HepG2 (cell line): ENCODE results near the gene CAMK4. TPM values are rescaled to one million over a fixed set of nuclear protein-coding genes. Genes with fewer than 3 reads are reported as not detected.

Experiments
- ATAC-seq: fragments of 200-7000 bp; cut with Tn5 transposase; 3 replicates; pipeline ENCODE4 v1.9.1; 2020; ENCODE audit warnings: mild to moderate bottlenecking, moderate library complexity
- BruUV-seq: library from RNA; stranded (reverse); fragments of 400-500 nt; replicated peaks from 2 replicates; lab custom pipeline; 2021; lab: Mats Ljungman, UMichigan
- CTCF ChIA-PET: fragments of 300-600 bp; formaldehyde crosslinking; extraction: SDS; loops from one replicate; lab custom pipeline; 2021; ENCODE audit warnings: low total read pairs, inconsistent platforms, low intra/inter-chr PET ratio; lab: Yijun Ruan, JAX
- POLR2A ChIA-PET: fragments of 350-600 bp; sonication (Branson Sonifier 250); formaldehyde crosslinking; loops from one replicate; lab custom pipeline; 2020; ENCODE audit warnings: antibody characterized with exemption, inconsistent platforms; lab: Yijun Ruan, JAX
- DNase-seq: peaks from one replicate; pipeline ENCODE4 v3.0.0-alpha.2; 2015; ENCODE audit warnings: low spot score
- FAIRE-seq: peaks from 3 replicates; lab custom pipeline; 2011; peaks lifted over from hg19 to GRCh38; lab: Jason Lieb, UNC
- H2AFZ ChIP-seq: one replicate; pipeline ENCODE4 v1.6.1; 2011; ENCODE audit warnings: low read length, inconsistent platforms
- H3K27ac ChIP-seq: fragments of 300-600 bp; 3 replicates; pipeline ENCODE4 v1.8.0; 2011; ENCODE audit warnings: mixed run types, mild to moderate bottlenecking, mixed read lengths, low read length, inconsistent platforms; ENCODE audit not compliant: insufficient read depth; ENCODE audit errors: extremely low read length
- H3K27me3 ChIP-seq, 2 experiments: fragments of 200-600 bp in 1 of 2; 2 replicates in 1 of 2; 3 replicates in 1 of 2; pipeline versions ENCODE4 v1.6.0 to v1.8.0; 2011; ENCODE audit warnings: low read length in 2 of 2, mild to moderate bottlenecking in 2 of 2, moderate library complexity in 2 of 2, inconsistent platforms in 1 of 2; ENCODE audit not compliant: insufficient read depth in 2 of 2, control insufficient read depth in 1 of 2
- H3K36me3 ChIP-seq, 2 experiments: fragments of 200-600 bp in 1 of 2; replicated peaks in 1 of 2; 2 replicates in 1 of 2; 3 replicates in 1 of 2; pipeline versions ENCODE4 v1.5.1 to v1.8.0; 2011; ENCODE audit warnings: low read length in 2 of 2, inconsistent platforms in 1 of 2; ENCODE audit not compliant: insufficient read depth in 2 of 2, control insufficient read depth in 1 of 2
- H3K4me1 ChIP-seq: 2 replicates; pipeline ENCODE4 v1.5.1; 2012; ENCODE audit warnings: low read length, inconsistent platforms; ENCODE audit not compliant: insufficient read depth
- H3K4me2 ChIP-seq: 2 replicates; pipeline ENCODE4 v1.6.0; 2011; ENCODE audit warnings: low read depth, low read length, inconsistent platforms
- H3K4me3 ChIP-seq, 3 experiments: fragments of 200-600 bp in 1 of 3; sonication (generic), shearing (Covaris generic) in 1 of 3; replicated peaks in 1 of 3; 2 replicates each; pipeline ENCODE4 v1.5.1; 2011 to 2016; ENCODE audit warnings: low read length in 3 of 3, inconsistent platforms in 2 of 3, low read depth in 2 of 3, mild to moderate bottlenecking in 2 of 3, control low read depth in 1 of 3, mixed read lengths in 1 of 3; ENCODE audit not compliant: insufficient read depth in 1 of 3
- H3K79me2 ChIP-seq: one replicate; pipeline ENCODE4 v1.6.1; 2011; ENCODE audit warnings: low read length, inconsistent platforms; ENCODE audit not compliant: insufficient read depth
- H3K9ac ChIP-seq: 2 replicates; pipeline ENCODE4 v1.6.0; 2011; ENCODE audit warnings: mild to moderate bottlenecking, low read depth, low read length, inconsistent platforms; ENCODE audit not compliant: insufficient read depth
- H3K9me3 ChIP-seq: 2 replicates; pipeline ENCODE4 v1.5.1; 2012; ENCODE audit warnings: mild to moderate bottlenecking, low read length
- H4K20me1 ChIP-seq: 2 replicates; pipeline ENCODE4 v1.6.0; 2011; ENCODE audit warnings: inconsistent platforms, mild to moderate bottlenecking, low read length, moderate library complexity; ENCODE audit not compliant: insufficient read depth
- DMAP1 ChIP-seq: IDR thresholded peaks from 2 replicates; pipeline ENCODE4 v1.6.1; 2016
- FIP1L1 ChIP-seq: fragments of 200-400 bp; formaldehyde crosslinking; IDR thresholded peaks from 2 replicates; pipeline ENCODE4 v1.6.1; 2018; ENCODE audit warnings: low read depth, mild to moderate bottlenecking, low read length, moderate library complexity, borderline replicate concordance; ENCODE audit not compliant: insufficient read depth
- FOSL2 ChIP-seq: sonication (generic); formaldehyde crosslinking; IDR thresholded peaks from 2 replicates; pipeline ENCODE4 v1.4.0; 2020; ENCODE audit warnings: missing genetic modification reagents
- RXRA ChIP-seq: sonication (generic); formaldehyde crosslinking; IDR thresholded peaks from 2 replicates; pipeline ENCODE4 v1.5.1; 2020; ENCODE audit warnings: missing genetic modification reagents
- SRSF1 ChIP-seq: fragments of 200-400 bp; formaldehyde crosslinking; optimal IDR thresholded peaks from 2 replicates; pipeline ENCODE3; 2017; ENCODE audit warnings: mild to moderate bottlenecking, low read depth, low read length, moderate library complexity
- TAF15 ChIP-seq: fragments of 200-400 bp; formaldehyde crosslinking; IDR thresholded peaks from one replicate; pipeline ENCODE4 v1.6.1; 2018; ENCODE audit warnings: mild to moderate bottlenecking, low read depth, low read length; ENCODE audit not compliant: poor library complexity, severe bottlenecking
- ZNF24 ChIP-seq: fragments of 450-650 bp; IDR thresholded peaks from 2 replicates; pipeline ENCODE4 v1.6.1; 2017; ENCODE audit warnings: antibody characterized with exemption, mild to moderate bottlenecking
- ZNF367 ChIP-seq: sonication (generic); formaldehyde crosslinking; IDR thresholded peaks from 2 replicates; pipeline ENCODE4 v1.4.0; 2020; ENCODE audit warnings: missing genetic modification reagents, borderline replicate concordance
- ZNF546 ChIP-seq: sonication (generic); formaldehyde crosslinking; conservative IDR thresholded peaks from 2 replicates; pipeline ENCODE4 v1.8.1; 2023; ENCODE audit warnings: mild to moderate bottlenecking, missing genetic modification reagents
- ZNF552 ChIP-seq: sonication (generic); formaldehyde crosslinking; IDR thresholded peaks from 2 replicates; pipeline ENCODE4 v1.9.0; 2022; ENCODE audit warnings: missing genetic modification reagents, mild to moderate bottlenecking, borderline replicate concordance
- ZNF564 ChIP-seq: sonication (generic); formaldehyde crosslinking; IDR thresholded peaks from 2 replicates; pipeline ENCODE4 v1.8.1; 2023; ENCODE audit warnings: mild to moderate bottlenecking, missing genetic modification reagents
- WGBS: methylation state at CpG from one replicate; pipeline ENCODE4 v1.1.6; 2017; ENCODE audit warnings: low lambda C conversion rate; 5-methylcytosine and 5-hydroxymethylcytosine counted together
- in situ Hi-C: cut with HindIII; loops from 2 replicates; pipeline ENCODE4 v1.10.0; 2017; ENCODE audit warnings: low pct_unique_long_range_greater_than_20kb; ENCODE audit not compliant: extremely low pct_ligation_motif_present
- intact Hi-C: fragments of 100-400 bp; cut with micrococcal nuclease; formaldehyde crosslinking; loops from one replicate; pipeline ENCODE4 v1.10.0; 2022; ENCODE audit not compliant: unreplicated experiment
- polyA plus RNA-seq, 8 experiments: library from polyadenylated mRNA; depleted of rRNA in 3 of 8; stranded (reverse) in 7 of 8; unstranded in 1 of 8; fragments of >200 nt; fragmentation: Illumina TruSeq in 4 of 8; extraction: Trizol in 4 of 8; gene quantifications; 2 replicates each; pipeline versions ENCODE4 v1.2.1 to v1.2.3, GENCODE V29; 2011 to 2016; ENCODE audit warnings: low read depth in 4 of 8, missing spikeins in 1 of 8, mixed read lengths in 1 of 8; ENCODE audit not compliant: insufficient read depth in 1 of 8
- total RNA-seq, 5 experiments: library from RNA; depleted of rRNA; stranded (reverse); fragments of >200 nt; fragmentation: Illumina TruSeq; extraction: Trizol; gene quantifications; 2 replicates each; pipeline ENCODE4 v1.2.3, GENCODE V29; 2016; ENCODE audit warnings: low read depth in 1 of 5
- TF ChIP-seq, protein P1 (sequence below): sonication (generic); formaldehyde crosslinking; IDR thresholded peaks from 2 replicates; pipeline ENCODE4 v1.5.1; 2020; ENCODE audit warnings: mild to moderate bottlenecking, moderate library complexity, missing genetic modification reagents

CAMK4 gene
- total and polyA plus RNA-seq, 2 of the 13 experiments (the other 11 are each of a cell fraction or from before 2014, with no cell fraction given), result not detected

DNA sequence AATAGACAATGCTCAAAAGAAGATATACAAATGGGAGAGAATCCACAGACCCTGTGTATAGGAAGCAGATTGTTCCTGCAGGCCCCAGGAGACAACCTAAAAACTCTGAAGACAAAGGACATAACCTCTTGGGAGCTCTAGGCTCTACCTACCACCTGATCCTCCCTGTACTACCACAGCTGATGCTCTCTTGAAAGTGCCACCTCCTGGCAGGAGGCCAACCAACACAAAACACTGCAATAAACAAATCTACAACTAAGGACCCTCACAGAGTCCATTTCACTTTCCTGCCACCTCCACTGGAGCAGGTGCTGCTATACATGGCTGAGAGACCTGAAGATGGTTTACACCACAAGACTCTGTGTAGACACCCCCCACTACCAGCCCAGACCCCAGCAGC is 239.1 kb downstream of the CAMK4 start:
- Histone ChIP-seq H3K27me3 (no peaks in the 10 kb centered on the region), H2AFZ (no peak overlapping the region), H3K4me1 (no peaks in the 10 kb centered on the region), H3K27ac (no peak overlapping the region), H3K9ac (no peak overlapping the region), H3K9me3 (no peaks in the 10 kb centered on the region)
- POLR2A ChIA-PET, result no interaction called here
- in situ Hi-C loops (no loop called here), intact Hi-C loops (loop anchor here (5.0 kb wide), 1 partner anchor 306 kb away; no protein-coding TSS in a partner anchor)
- ATAC-seq (no peak), DNase-seq (no peak)
- no TSS peak for BruUV-seq
- CTCF ChIA-PET, result no interaction called here
- no peak for TF ChIP-seq ZNF24
- TF ChIP-seq, protein P1, sequence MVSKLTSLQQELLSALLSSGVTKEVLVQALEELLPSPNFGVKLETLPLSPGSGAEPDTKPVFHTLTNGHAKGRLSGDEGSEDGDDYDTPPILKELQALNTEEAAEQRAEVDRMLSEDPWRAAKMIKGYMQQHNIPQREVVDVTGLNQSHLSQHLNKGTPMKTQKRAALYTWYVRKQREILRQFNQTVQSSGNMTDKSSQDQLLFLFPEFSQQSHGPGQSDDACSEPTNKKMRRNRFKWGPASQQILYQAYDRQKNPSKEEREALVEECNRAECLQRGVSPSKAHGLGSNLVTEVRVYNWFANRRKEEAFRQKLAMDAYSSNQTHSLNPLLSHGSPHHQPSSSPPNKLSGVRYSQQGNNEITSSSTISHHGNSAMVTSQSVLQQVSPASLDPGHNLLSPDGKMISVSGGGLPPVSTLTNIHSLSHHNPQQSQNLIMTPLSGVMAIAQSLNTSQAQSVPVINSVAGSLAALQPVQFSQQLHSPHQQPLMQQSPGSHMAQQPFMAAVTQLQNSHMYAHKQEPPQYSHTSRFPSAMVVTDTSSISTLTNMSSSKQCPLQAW, result no peak
- TF ChIP-seq TAF15, result no peak
- TF ChIP-seq ZNF367 (CRISPR knock-in tag), result no peak
- no peak for TF ChIP-seq FOSL2
- TF ChIP-seq, all 625 proteins: peak for 0
- no peaks in the 10 kb centered on the region for H3K79me2 ChIP-seq
- H3K4me2 ChIP-seq, result no peak overlapping the region
- no peaks in the 10 kb centered on the region for H4K20me1 ChIP-seq
- FAIRE-seq, result no peak
- no peaks in the 10 kb centered on the region for H3K36me3 ChIP-seq
- no peak overlapping the region for H3K4me3 ChIP-seq

DNA sequence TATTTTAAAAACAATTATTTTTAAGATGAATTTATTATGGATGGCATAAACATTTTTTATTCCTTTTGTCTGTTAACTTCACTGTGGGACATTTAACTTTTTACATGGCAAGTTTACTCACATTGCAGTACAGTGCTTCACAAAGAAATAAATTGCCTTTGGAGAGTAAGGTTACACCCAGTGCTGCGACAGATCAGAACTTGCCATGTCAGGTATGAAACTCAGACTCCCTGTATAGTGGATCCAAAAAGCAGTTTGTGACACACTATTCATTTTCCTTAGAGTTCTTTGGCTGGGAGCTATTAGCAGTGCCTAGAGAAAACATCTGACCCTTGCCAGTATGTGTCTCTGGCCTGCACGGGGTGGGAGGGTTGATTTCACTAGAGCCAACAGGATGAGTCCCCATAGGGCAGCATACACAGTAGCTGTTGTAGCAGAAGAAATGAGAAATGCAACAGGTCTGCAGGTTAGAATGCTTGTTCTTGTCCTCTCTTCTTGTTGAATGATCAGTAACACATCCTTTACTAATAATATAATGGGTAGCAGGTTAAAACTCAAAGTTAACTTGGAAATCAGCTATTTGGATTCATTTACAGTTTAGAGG is 245.2 kb downstream of the CAMK4 start:
- Histone ChIP-seq H3K27me3 (no peaks in the 10 kb centered on the region), H2AFZ (no peak overlapping the region), H3K4me3 (no peak overlapping the region), H3K4me1 (no peaks in the 10 kb centered on the region), H3K4me2 (no peak overlapping the region), H3K36me3 (no peaks in the 10 kb centered on the region), H3K79me2 (no peaks in the 10 kb centered on the region), H3K9ac (no peak overlapping the region), H3K9me3 (no peaks in the 10 kb centered on the region), H4K20me1 (no peaks in the 10 kb centered on the region), H3K27ac (no peak overlapping the region)
- DNase-seq, result no peak
- intact Hi-C loops (no loop called here), in situ Hi-C loops (no loop called here)
- BruUV-seq, result no TSS peak
- ATAC-seq, result no peak
- no peak for FAIRE-seq
- no peak for TF ChIP-seq FIP1L1
- TF ChIP-seq ZNF564 (CRISPR knock-in tag), result no peak
- no peak for TF ChIP-seq DMAP1 (CRISPR knock-in tag)
- TF ChIP-seq RXRA (CRISPR knock-in tag), result no peak
- TF ChIP-seq SRSF1, result no peak
- TF ChIP-seq ZNF546 (CRISPR knock-in tag), result no peak
- no peak for TF ChIP-seq ZNF552
- 50% methylated on average over 2 of the region's 2 CpGs for WGBS
- ChIA-PET POLR2A (no interaction called here), CTCF (no interaction called here)
